Ascending aorta (tissue), 2 donors: Measurements from ENCODE around the gene TIMP2. TPM values are rescaled to one million over a fixed set of nuclear protein-coding genes. Genes with fewer than 3 reads are reported as not detected.

ENCODE experiments used
- DNase-seq, 2 donors: peaks; one replicate each; pipeline ENCODE4 v3.0.0-alpha.2; 2019; ENCODE audit warnings: low spot score in 2 of 2
- H3K27ac ChIP-seq, 2 donors: fragments of 200-600 bp; sonication (generic); one replicate each; pipeline ENCODE4 v1.5.1; 2016 to 2017; ENCODE audit warnings: mild to moderate bottlenecking in 1 of 2
- H3K27me3 ChIP-seq: fragments of 200-600 bp; sonication (generic); one replicate; pipeline ENCODE4 v1.5.1; 2017
- H3K36me3 ChIP-seq, 2 donors: fragments of 200-600 bp; sonication (generic); one replicate each; pipeline ENCODE4 v1.5.1; 2016
- H3K4me1 ChIP-seq, 2 donors: fragments of 200-600 bp; sonication (generic); one replicate each; pipeline ENCODE4 v1.5.1; 2016 to 2017; ENCODE audit warnings: mild to moderate bottlenecking in 1 of 2
- H3K4me3 ChIP-seq, 2 donors: fragments of 200-600 bp; sonication (generic); one replicate each; pipeline ENCODE4 v1.5.1; 2016 to 2017; ENCODE audit warnings: mild to moderate bottlenecking in 1 of 2
- H3K9me3 ChIP-seq, 2 donors: fragments of 200-600 bp; sonication (generic); one replicate each; pipeline ENCODE4 v1.5.1; 2016
- intact Hi-C: fragments of 100-400 bp; cut with DNase I; formaldehyde crosslinking; loops from one replicate; pipeline ENCODE4 v1.15.1; 2023
- total RNA-seq: library from RNA; depleted of rRNA; stranded (reverse); fragments of >200 nt; gene quantifications from one replicate; pipeline ENCODE4 v1.1.0, GENCODE V29; 2016
- TF ChIP-seq, protein P1 (sequence below), 3 experiments: fragments of 200-600 bp in 2 of 3; fragments of 450-650 bp in 1 of 3; sonication (generic) in 2 of 3; IDR thresholded peaks; one replicate each; pipeline ENCODE4 v1.5.1; 2016 to 2019; ENCODE audit warnings: antibody characterized with exemption in 3 of 3, mild to moderate bottlenecking in 1 of 3, moderate library complexity in 1 of 3

The TIMP2 gene
- total RNA-seq, 1 donor from 2014 or later: 278 TPM

GRCh38 chr17:78838574-78839005 lies 86.6 kb downstream of the TIMP2 start:
- Histone ChIP-seq H3K4me3 (peak overlapping the region in 1 of 2 donors; percentile 92), H3K27me3 (no peaks in the 10 kb centered on the region), H3K27ac (no peak overlapping the region), H3K9me3 (no peaks in the 10 kb centered on the region), H3K36me3 (peaks cover 37 to 43% of the 10 kb centered on the region in 2 donors), H3K4me1 (peaks cover 0 to 11% of the 10 kb centered on the region in 2 donors)
- TF ChIP-seq, protein P1, sequence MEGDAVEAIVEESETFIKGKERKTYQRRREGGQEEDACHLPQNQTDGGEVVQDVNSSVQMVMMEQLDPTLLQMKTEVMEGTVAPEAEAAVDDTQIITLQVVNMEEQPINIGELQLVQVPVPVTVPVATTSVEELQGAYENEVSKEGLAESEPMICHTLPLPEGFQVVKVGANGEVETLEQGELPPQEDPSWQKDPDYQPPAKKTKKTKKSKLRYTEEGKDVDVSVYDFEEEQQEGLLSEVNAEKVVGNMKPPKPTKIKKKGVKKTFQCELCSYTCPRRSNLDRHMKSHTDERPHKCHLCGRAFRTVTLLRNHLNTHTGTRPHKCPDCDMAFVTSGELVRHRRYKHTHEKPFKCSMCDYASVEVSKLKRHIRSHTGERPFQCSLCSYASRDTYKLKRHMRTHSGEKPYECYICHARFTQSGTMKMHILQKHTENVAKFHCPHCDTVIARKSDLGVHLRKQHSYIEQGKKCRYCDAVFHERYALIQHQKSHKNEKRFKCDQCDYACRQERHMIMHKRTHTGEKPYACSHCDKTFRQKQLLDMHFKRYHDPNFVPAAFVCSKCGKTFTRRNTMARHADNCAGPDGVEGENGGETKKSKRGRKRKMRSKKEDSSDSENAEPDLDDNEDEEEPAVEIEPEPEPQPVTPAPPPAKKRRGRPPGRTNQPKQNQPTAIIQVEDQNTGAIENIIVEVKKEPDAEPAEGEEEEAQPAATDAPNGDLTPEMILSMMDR (IDR thresholded peaks at IDR 0.05): no peak
- DNase-seq: no peak
- intact Hi-C loops: no loop called here

GRCh38 chr17:78836420-78837021 lies 88.7 kb downstream of the TIMP2 start:
- intact Hi-C loops: no loop called here
- Histone ChIP-seq H3K27ac (no peak overlapping the region), H3K4me3 (no peak overlapping the region), H3K4me1 (peaks cover 0 to 9% of the 10 kb centered on the region in 2 donors), H3K36me3 (peaks cover 58 to 64% of the 10 kb centered on the region in 2 donors), H3K9me3 (no peaks in the 10 kb centered on the region), H3K27me3 (no peaks in the 10 kb centered on the region)
- DNase-seq: no peak
- TF ChIP-seq, protein P1 (IDR thresholded peaks at IDR 0.05): no peak

GRCh38 chr17:78834571-78834970 lies 90.6 kb downstream of the TIMP2 start:
- H3K36me3 ChIP-seq: peaks cover 74 to 79% of the 10 kb centered on the region in 2 donors
- no peak for DNase-seq
- no peak overlapping the region for H3K27ac ChIP-seq
- no peaks in the 10 kb centered on the region for H3K9me3 ChIP-seq
- TF ChIP-seq, protein P1 (IDR thresholded peaks at IDR 0.05): no peak
- intact Hi-C loops: no loop called here
- H3K4me1 ChIP-seq: peaks cover 0 to 7% of the 10 kb centered on the region in 2 donors
- H3K4me3 ChIP-seq: no peak overlapping the region
- no peaks in the 10 kb centered on the region for H3K27me3 ChIP-seq

GRCh38 chr17:78832541-78832810 lies 92.7 kb downstream of the TIMP2 start:
- TF ChIP-seq, protein P1 (IDR thresholded peaks at IDR 0.05): no peak
- Histone ChIP-seq H3K9me3 (no peaks in the 10 kb centered on the region), H3K27me3 (no peaks in the 10 kb centered on the region), H3K4me1 (no peaks in the 10 kb centered on the region), H3K4me3 (no peak overlapping the region), H3K27ac (no peak overlapping the region), H3K36me3 (peaks cover 88 to 95% of the 10 kb centered on the region in 2 donors)
- intact Hi-C loops: no loop called here
- no peak for DNase-seq

DNA sequence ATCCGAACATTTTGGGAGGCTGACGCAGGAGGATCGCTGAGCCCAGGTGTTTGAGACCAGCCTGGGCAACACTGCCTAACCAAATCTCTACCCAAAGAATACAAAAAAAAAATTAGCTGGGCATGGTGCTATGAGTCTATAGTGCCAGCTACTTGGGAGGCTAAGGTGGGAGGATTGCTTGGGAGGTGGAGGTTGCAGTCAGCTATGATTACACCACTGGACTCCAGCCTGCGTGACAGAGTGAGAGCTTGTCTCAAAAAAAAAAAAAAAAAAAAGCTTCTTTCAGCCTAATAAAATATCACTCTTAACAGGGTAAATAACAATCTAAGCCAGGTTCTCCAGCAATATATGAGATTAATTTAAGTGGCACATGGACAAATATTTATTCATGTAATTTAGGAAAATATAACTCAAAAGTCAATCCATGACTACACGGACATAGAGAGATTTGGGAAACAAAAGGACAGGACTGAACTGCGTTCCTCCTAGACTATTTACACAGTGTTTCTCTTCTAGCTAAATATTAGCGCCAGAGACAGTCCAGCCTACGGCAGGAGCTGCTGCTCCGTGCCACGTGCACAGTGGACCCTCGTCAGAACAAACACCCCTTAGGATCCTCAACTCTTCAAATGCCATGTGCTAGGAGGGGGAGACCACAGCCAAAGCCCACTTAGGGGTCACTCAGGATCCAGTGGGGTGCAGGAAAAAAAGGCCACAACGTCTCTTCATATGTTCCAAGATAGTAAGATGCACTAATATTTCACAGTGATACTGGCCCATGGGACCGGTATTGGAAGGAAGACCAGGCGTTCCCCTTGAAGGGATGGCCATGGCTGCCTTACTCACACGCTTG lies 93.3 kb downstream of the TIMP2 start:
- Histone ChIP-seq H3K27me3 (no peaks in the 10 kb centered on the region), H3K27ac (no peak overlapping the region), H3K4me3 (no peak overlapping the region), H3K9me3 (no peaks in the 10 kb centered on the region), H3K4me1 (no peaks in the 10 kb centered on the region), H3K36me3 (peaks cover 92 to 95% of the 10 kb centered on the region in 2 donors)
- TF ChIP-seq, protein P1 (IDR thresholded peaks at IDR 0.05): no peak
- DNase-seq: no peak
- intact Hi-C loops: no loop called here
